Ectodermal cell (in vitro differentiated cells): ENCODE results near the gene SUFU.
"Not testable (repeated sequence)": the region's sequence is repeated elsewhere in the genome, so short reads cannot be mapped to it uniquely, and the experiment has no call there.

Source experiments
- H3K27ac ChIP-seq: 2 replicates; pipeline ENCODE4 v1.7.0; 2013; ENCODE audit warnings: mild to moderate bottlenecking, low read depth, low read length; ENCODE audit not compliant: insufficient read depth, poor library complexity, severe bottlenecking
- H3K27me3 ChIP-seq: 2 replicates; pipeline ENCODE4 v1.7.0; 2013; ENCODE audit warnings: mild to moderate bottlenecking, low read length; ENCODE audit not compliant: insufficient read depth, control insufficient read depth, poor library complexity, severe bottlenecking
- H3K36me3 ChIP-seq: one replicate; pipeline ENCODE4 v1.7.0; 2013; ENCODE audit warnings: low read length; ENCODE audit not compliant: control insufficient read depth, insufficient read depth
- H3K4me1 ChIP-seq: one replicate; pipeline ENCODE4 v1.7.0; 2013; ENCODE audit warnings: low read length; ENCODE audit not compliant: control insufficient read depth, insufficient read depth
- H3K4me3 ChIP-seq: 2 replicates; pipeline ENCODE4 v1.7.0; 2013; ENCODE audit warnings: low read depth, low read length, control low read depth; ENCODE audit not compliant: insufficient read depth
- H3K9me3 ChIP-seq: 2 replicates; pipeline ENCODE4 v1.7.0; 2013; ENCODE audit warnings: mild to moderate bottlenecking, low read length, moderate library complexity; ENCODE audit not compliant: control insufficient read depth
- WGBS, 2 experiments: methylation state at CpG; one replicate each; pipeline ENCODE4 v1.1.7; 2013; ENCODE audit warnings: missing lambda C conversion rate in 2 of 2; 5-methylcytosine and 5-hydroxymethylcytosine counted together

SUFU gene

DNA sequence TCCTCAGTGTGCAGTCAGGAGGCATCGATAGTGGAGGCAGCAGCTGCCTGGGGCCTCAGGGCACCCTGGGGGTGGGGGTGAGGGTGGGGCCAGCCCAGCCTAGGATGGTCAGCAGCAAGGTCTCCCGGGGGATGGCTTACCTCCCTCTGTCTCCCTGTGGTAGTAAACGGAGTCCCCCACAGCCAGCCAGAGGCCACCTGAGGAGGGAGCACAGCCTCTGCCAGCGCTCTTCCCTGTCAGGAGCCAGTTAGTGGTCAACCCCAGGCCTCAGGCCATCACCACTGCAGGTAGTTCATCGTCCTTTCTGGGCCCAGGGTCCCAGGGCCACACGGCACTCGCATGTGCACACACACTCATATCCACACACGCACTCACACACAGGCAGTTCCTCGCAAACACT, 23.4 kb upstream of the SUFU start:
- no peaks in the 10 kb centered on the region for H3K9me3 ChIP-seq
- peaks cover 36% of the 10 kb centered on the region for H3K36me3 ChIP-seq
- H3K4me1 ChIP-seq: no peaks in the 10 kb centered on the region
- WGBS, 2 experiments: 92% methylated on average over 9 of the region's 9 CpGs
- H3K27me3 ChIP-seq: no peaks in the 10 kb centered on the region
- H3K27ac ChIP-seq: no peak overlapping the region
- no peak overlapping the region for H3K4me3 ChIP-seq

DNA sequence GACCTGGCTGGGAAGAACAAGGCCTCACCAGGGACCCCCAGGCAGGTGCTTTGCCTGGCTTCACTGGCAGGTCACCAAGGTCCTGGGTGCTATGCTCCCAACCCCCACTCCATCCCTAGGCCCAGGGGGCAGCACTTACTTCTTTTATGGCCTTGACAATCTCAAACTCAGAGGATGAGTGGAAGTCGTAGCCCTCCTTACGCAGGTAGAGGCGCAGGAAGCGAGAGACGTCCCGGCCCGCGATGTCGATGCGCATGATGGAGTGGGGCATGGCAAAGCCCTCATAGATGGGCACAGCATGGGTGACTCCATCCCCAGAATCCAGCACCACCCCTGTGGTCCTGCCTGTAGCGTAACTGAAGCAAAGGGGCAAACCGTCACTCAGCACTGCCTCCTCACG, 19.8 kb upstream of the SUFU start:
- peaks cover 65% of the 10 kb centered on the region for H3K36me3 ChIP-seq
- H3K9me3 ChIP-seq: no peaks in the 10 kb centered on the region
- WGBS, 2 experiments: 97 to 98% methylated on average over 13 of the region's 13 CpGs
- no peak overlapping the region for H3K4me3 ChIP-seq
- no peaks in the 10 kb centered on the region for H3K4me1 ChIP-seq
- H3K27ac ChIP-seq: no peak overlapping the region
- H3K27me3 ChIP-seq: no peaks in the 10 kb centered on the region

DNA sequence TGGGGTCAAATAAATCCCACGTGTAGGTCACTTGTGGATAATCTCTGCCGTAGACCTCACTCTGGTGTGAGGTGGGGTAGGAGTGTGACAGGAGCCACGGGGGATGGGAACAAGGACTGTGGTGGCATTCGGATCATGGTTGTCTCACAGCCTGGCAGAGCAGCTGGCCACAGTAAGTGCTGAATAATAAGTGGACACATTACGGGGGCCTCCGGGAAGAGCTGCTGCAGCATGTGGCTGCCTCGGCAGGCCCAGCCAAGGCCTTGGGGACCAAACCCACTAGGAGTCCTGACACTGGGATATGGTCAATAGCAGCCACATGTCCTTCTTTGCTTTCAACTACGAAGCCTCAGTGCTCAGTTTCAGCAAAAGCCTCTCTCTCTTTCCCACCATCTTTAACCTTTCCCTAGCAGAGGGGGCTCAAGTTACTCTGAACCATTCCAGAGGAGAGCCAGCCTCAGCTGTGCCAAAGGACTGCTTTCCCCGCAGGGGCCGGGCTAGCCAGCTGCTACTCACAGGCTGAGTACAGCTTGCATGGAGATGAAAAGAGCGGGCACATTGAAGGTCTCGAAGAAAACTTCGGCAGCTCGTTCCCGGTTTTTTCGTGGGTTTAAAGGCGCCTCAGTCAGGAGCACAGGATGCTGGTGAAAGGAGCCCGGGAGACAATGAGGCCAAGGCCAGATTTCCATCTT, 18.5 kb upstream of the SUFU start:
- no peak overlapping the region for H3K4me3 ChIP-seq
- 95% methylated on average over 18 of the region's 18 CpGs for WGBS, 2 experiments
- H3K4me1 ChIP-seq: no peaks in the 10 kb centered on the region
- no peaks in the 10 kb centered on the region for H3K27me3 ChIP-seq
- no peak overlapping the region for H3K27ac ChIP-seq
- no peaks in the 10 kb centered on the region for H3K9me3 ChIP-seq
- H3K36me3 ChIP-seq: peaks cover 64% of the 10 kb centered on the region

GRCh38 chr10:102491136-102491535, 12.6 kb upstream of the SUFU start:
- peaks cover 26% of the 10 kb centered on the region for H3K36me3 ChIP-seq
- H3K27ac ChIP-seq: no peak overlapping the region
- no peaks in the 10 kb centered on the region for H3K4me1 ChIP-seq
- H3K4me3 ChIP-seq: no peak overlapping the region
- H3K27me3 ChIP-seq: no peaks in the 10 kb centered on the region
- no peaks in the 10 kb centered on the region for H3K9me3 ChIP-seq
- 95 to 97% methylated on average over 4 of the region's 4 CpGs for WGBS, 2 experiments

DNA sequence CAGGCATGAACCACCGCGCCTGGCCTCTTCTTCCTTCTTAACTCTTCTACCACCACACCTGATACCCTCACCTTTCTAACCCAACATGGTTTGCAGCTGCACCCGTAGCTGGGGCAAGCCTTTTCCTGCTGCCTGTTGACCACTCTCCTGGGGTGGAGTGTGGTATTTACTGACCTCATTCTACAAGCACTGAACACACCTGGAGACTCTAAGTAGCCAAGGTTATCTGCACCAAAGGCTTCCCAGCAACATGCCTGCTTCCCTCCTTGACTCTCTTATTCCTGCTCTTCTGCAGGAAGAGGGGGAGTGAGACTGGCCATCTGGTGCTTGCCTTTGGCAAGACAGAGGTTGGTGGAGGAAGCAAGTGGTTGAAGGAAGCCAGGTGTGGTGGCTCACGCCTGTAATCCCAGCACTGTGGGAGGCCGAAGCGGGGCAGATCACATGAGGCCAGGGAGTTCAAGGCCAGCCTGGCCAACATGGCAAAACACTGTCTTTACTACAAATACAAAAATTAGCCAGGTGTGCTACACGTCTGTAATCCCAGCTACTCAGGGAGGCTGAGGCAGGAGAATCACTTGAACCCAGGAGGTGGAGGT, 11.3 kb upstream of the SUFU start:
- Histone ChIP-seq H3K27me3 (no peaks in the 10 kb centered on the region), H3K9me3 (no peaks in the 10 kb centered on the region), H3K4me3 (no peak overlapping the region), H3K4me1 (no peaks in the 10 kb centered on the region), H3K27ac (no peak overlapping the region), H3K36me3 (peaks cover 17% of the 10 kb centered on the region)
- 93 to 94% methylated on average over 7 of the region's 7 CpGs for WGBS, 2 experiments

GRCh38 chr10:102492983-102493382, 10.8 kb upstream of the SUFU start:
- Histone ChIP-seq H3K4me1 (no peaks in the 10 kb centered on the region), H3K27ac (no peak overlapping the region), H3K36me3 (peaks cover 15% of the 10 kb centered on the region), H3K27me3 (no peaks in the 10 kb centered on the region), H3K9me3 (no peaks in the 10 kb centered on the region), H3K4me3 (no peak overlapping the region)
- WGBS, 2 experiments: 89 to 91% methylated on average over 2 of the region's 2 CpGs

- Histone ChIP-seq H3K4me1 (no peaks in the 10 kb centered on the region), H3K9me3 (no peaks in the 10 kb centered on the region), H3K27me3 (no peaks in the 10 kb centered on the region), H3K27ac (no peak overlapping the region), H3K36me3 (peaks cover 7% of the 10 kb centered on the region), H3K4me3 (no peak overlapping the region)
- 93 to 94% methylated on average over 2 of the region's 2 CpGs for WGBS, 2 experiments
Measured at GRCh38 chr10:102493771-102494170, 10.0 kb upstream of the SUFU start.

DNA sequence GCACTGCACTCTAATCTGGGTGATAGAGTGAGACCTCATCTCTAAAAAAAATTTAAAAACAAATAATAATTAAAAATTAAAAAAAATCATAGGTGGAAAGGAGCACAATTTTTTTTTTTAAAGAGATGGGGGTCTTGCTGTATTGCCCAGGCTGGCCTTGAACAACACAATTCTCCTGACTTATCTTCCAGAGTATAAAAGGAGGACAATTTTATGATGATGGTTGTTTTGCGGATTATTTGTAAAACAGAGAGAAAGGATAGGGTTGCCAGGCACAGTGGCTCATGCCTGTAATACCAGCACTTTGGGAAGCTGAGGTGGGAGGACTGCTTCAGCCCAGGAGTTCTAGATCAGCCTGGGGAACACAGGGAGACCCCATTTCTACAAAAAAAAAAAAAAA, 6.2 kb upstream of the SUFU start:
- peaks cover 4% of the 10 kb centered on the region for H3K4me1 ChIP-seq
- no peak overlapping the region for H3K27ac ChIP-seq
- no peaks in the 10 kb centered on the region for H3K9me3 ChIP-seq
- H3K4me3 ChIP-seq: no peak overlapping the region
- no peaks in the 10 kb centered on the region for H3K27me3 ChIP-seq
- 96 to 100% methylated on average over 1 of the region's 1 CpG for WGBS, 2 experiments
- H3K36me3 ChIP-seq: no peaks in the 10 kb centered on the region

GRCh38 chr10:102499356-102499755, 4.4 kb upstream of the SUFU start:
- Histone ChIP-seq H3K27me3 (no peaks in the 10 kb centered on the region), H3K36me3 (no peaks in the 10 kb centered on the region), H3K4me1 (peaks cover 4% of the 10 kb centered on the region), H3K27ac (no peak overlapping the region), H3K4me3 (no peak overlapping the region), H3K9me3 (no peaks in the 10 kb centered on the region)
- 94% methylated on average over 3 of the region's 3 CpGs for WGBS, 2 experiments

DNA sequence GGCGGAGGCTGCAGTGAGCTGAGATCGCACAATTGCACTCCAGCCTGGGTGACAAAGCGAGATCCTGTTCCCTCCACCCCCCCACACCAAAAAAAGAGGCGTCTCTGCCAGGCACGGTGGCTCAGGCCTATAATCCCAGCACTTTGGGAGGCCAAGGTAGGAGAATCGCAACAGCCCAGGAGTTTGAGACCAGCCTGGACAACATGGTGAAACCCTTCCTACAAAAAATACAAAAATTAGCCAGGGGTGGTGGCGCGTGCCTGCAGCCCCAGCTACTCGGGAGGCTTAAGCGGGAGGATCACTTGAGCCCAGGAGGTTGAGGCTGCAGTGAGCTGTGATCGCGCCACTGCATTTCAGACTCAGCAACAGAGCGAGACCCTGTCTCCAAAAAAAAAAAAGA, 3.1 kb upstream of the SUFU start:
- WGBS, 2 experiments: 93 to 94% methylated on average over 13 of the region's 13 CpGs
- H3K36me3 ChIP-seq, H3K4me3 ChIP-seq, H3K27me3 ChIP-seq, H3K9me3 ChIP-seq, H3K27ac ChIP-seq: not testable (repeated sequence)
- H3K4me1 ChIP-seq: peaks cover 11% of the 10 kb centered on the region
